ENCODE data around the gene MAB21L2. TPM values are rescaled to one million over a fixed set of nuclear protein-coding genes. Genes with fewer than 3 reads are reported as not detected.

The MAB21L2 gene
- total and polyA plus RNA-seq, 2 of the 13 experiments (the other 11 are each of a cell fraction or from before 2014, with no cell fraction given): not detected

DNA sequence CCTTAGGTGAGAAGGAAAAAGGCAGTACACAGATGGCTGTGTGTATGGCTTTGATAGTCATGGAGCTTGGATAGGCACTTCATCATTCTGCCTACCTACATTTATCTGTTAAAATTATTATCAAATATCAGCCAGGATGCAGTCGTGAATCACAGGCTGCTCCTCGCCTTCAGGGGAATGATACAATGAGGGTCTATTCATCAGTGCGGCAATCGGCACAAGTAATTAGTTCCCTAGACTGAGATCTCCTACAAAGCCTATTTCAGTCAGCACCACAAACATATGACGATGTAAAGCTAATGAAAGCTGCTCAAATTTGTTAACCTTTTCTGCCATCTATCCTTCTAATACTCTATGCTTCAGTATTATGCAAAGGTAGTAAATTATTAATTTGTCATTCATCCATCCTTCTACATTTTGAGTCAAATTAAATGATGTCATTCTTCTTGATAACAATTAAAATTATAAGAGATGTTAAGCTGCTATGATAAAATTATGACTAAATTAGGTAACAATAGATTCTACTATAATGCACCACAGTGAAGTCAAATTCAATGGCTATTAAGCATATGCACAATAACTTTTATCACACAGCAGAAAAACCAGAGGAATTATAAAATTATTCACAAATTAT is 19.0 kb downstream of the MAB21L2 start:
- WGBS (ENCODE audit: low lambda C conversion rate): 95% methylated on average over 5 of the region's 5 CpGs
- TF ChIP-seq, protein P1, sequence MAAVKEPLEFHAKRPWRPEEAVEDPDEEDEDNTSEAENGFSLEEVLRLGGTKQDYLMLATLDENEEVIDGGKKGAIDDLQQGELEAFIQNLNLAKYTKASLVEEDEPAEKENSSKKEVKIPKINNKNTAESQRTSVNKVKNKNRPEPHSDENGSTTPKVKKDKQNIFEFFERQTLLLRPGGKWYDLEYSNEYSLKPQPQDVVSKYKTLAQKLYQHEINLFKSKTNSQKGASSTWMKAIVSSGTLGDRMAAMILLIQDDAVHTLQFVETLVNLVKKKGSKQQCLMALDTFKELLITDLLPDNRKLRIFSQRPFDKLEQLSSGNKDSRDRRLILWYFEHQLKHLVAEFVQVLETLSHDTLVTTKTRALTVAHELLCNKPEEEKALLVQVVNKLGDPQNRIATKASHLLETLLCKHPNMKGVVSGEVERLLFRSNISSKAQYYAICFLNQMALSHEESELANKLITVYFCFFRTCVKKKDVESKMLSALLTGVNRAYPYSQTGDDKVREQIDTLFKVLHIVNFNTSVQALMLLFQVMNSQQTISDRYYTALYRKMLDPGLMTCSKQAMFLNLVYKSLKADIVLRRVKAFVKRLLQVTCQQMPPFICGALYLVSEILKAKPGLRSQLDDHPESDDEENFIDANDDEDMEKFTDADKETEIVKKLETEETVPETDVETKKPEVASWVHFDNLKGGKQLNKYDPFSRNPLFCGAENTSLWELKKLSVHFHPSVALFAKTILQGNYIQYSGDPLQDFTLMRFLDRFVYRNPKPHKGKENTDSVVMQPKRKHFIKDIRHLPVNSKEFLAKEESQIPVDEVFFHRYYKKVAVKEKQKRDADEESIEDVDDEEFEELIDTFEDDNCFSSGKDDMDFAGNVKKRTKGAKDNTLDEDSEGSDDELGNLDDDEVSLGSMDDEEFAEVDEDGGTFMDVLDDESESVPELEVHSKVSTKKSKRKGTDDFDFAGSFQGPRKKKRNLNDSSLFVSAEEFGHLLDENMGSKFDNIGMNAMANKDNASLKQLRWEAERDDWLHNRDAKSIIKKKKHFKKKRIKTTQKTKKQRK (IDR thresholded peaks at IDR 0.05; ENCODE audit: low read length): no peak
- TF ChIP-seq, protein P2, sequence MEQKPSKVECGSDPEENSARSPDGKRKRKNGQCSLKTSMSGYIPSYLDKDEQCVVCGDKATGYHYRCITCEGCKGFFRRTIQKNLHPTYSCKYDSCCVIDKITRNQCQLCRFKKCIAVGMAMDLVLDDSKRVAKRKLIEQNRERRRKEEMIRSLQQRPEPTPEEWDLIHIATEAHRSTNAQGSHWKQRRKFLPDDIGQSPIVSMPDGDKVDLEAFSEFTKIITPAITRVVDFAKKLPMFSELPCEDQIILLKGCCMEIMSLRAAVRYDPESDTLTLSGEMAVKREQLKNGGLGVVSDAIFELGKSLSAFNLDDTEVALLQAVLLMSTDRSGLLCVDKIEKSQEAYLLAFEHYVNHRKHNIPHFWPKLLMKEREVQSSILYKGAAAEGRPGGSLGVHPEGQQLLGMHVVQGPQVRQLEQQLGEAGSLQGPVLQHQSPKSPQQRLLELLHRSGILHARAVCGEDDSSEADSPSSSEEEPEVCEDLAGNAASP (CRISPR knock-in tag; IDR thresholded peaks at IDR 0.05; ENCODE audit: borderline replicate concordance): no peak
- TF ChIP-seq FOSL2 (CRISPR knock-in tag; IDR thresholded peaks at IDR 0.05): no peak
- TF ChIP-seq, protein P3, sequence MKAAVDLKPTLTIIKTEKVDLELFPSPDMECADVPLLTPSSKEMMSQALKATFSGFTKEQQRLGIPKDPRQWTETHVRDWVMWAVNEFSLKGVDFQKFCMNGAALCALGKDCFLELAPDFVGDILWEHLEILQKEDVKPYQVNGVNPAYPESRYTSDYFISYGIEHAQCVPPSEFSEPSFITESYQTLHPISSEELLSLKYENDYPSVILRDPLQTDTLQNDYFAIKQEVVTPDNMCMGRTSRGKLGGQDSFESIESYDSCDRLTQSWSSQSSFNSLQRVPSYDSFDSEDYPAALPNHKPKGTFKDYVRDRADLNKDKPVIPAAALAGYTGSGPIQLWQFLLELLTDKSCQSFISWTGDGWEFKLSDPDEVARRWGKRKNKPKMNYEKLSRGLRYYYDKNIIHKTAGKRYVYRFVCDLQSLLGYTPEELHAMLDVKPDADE (CRISPR knock-in tag; IDR thresholded peaks at IDR 0.05): no peak
- no peak for TF ChIP-seq NFYB (CRISPR knock-in tag; IDR thresholded peaks at IDR 0.05)
- peak; percentile 84 for TF ChIP-seq ATF7 (IDR thresholded peaks at IDR 0.05)
- TF ChIP-seq ATF7 (CRISPR knock-in tag; IDR thresholded peaks at IDR 0.05): no peak
- TF ChIP-seq SP4 (CRISPR knock-in tag; IDR thresholded peaks at IDR 0.05): no peak
- Histone ChIP-seq H3K9ac (ENCODE audit: insufficient read depth, low read depth, low read length) (no peak overlapping the region), H3K79me2 (ENCODE audit: insufficient read depth, low read length) (no peaks in the 10 kb centered on the region), H3K4me3 (replicated peaks in 1 of 3; ENCODE audit: insufficient read depth in 1 of 3, low read depth in 2 of 3, low read length in 3 of 3) (no peak overlapping the region), H3K4me1 (ENCODE audit: insufficient read depth, low read length) (no peaks in the 10 kb centered on the region), H3K4me2 (ENCODE audit: low read depth, low read length) (no peak overlapping the region), H3K36me3 (replicated peaks in 1 of 2; ENCODE audit: control insufficient read depth in 1 of 2, insufficient read depth in 2 of 2, low read length in 2 of 2) (peaks cover 0 to 6% of the 10 kb centered on the region in 2 experiments; a peak in 2 of 5 replicates), H3K27ac (ENCODE audit: extremely low read length, insufficient read depth, low read length) (no peak overlapping the region), H3K9me3 (ENCODE audit: low read length) (no peaks in the 10 kb centered on the region), H4K20me1 (ENCODE audit: insufficient read depth, low read length) (no peaks in the 10 kb centered on the region), H3K27me3 (ENCODE audit: control insufficient read depth in 1 of 2, insufficient read depth in 2 of 2, low read length in 2 of 2) (no peaks in the 10 kb centered on the region), H2AFZ (ENCODE audit: low read length) (no peak overlapping the region)
- intact Hi-C loops (cut with micrococcal nuclease; ENCODE audit: unreplicated experiment): no loop called here
- no peak for ATAC-seq
- BruUV-seq (replicated peaks): no TSS peak
- FAIRE-seq: no peak
- ChIA-PET POLR2A (no interaction called here), CTCF (ENCODE audit: low intra/inter-chr PET ratio, low total read pairs) (no interaction called here)
- no peak for DNase-seq (ENCODE audit: low spot score)
- in situ Hi-C loops (cut with HindIII; ENCODE audit: extremely low pct_ligation_motif_present, low pct_unique_long_range_greater_than_20kb): no loop called here

Data from HepG2 (cell line).